H9 (cell line): ENCODE results near the gene CDH4. TPM values are rescaled to one million over a fixed set of nuclear protein-coding genes. Genes with fewer than 3 reads are reported as not detected.

Source experiments
- DNase-seq: peaks from one replicate; pipeline ENCODE4 v3.0.0-alpha.2; 2017
- H2AFZ ChIP-seq: one replicate; pipeline ENCODE4 v1.6.1; 2013; ENCODE audit warnings: mild to moderate bottlenecking, low read length, control low read depth, moderate library complexity
- H2AK5ac ChIP-seq: 2 replicates; pipeline ENCODE4 v1.6.1; 2013; ENCODE audit warnings: low read length, control low read depth, mixed read lengths; ENCODE audit not compliant: insufficient read length
- H2BK120ac ChIP-seq: one replicate; pipeline ENCODE4 v1.6.1; 2013; ENCODE audit warnings: low read depth, mild to moderate bottlenecking, low read length, control low read depth, inconsistent platforms; ENCODE audit not compliant: poor library complexity, severe bottlenecking
- H2BK12ac ChIP-seq: 2 replicates; pipeline ENCODE4 v1.6.1; 2013; ENCODE audit warnings: low read length, control low read depth, mixed read lengths, low read depth; ENCODE audit not compliant: insufficient read length
- H2BK15ac ChIP-seq: 2 replicates; pipeline ENCODE4 v1.6.1; 2013; ENCODE audit warnings: low read depth, low read length, control low read depth
- H2BK20ac ChIP-seq: one replicate; pipeline ENCODE4 v1.6.1; 2013; ENCODE audit warnings: low read depth, mild to moderate bottlenecking, low read length, control low read depth, inconsistent platforms; ENCODE audit not compliant: poor library complexity, severe bottlenecking
- H2BK5ac ChIP-seq: 2 replicates; pipeline ENCODE4 v1.6.1; 2013; ENCODE audit warnings: low read length, control low read depth, mixed read lengths; ENCODE audit not compliant: insufficient read length
- H3K14ac ChIP-seq: 2 replicates; pipeline ENCODE4 v1.6.1; 2013; ENCODE audit warnings: low read length, control low read depth; ENCODE audit not compliant: insufficient read depth
- H3K18ac ChIP-seq: 2 replicates; pipeline ENCODE4 v1.6.1; 2013; ENCODE audit warnings: low read depth, mild to moderate bottlenecking, mixed read lengths, low read length, control low read depth; ENCODE audit not compliant: insufficient read length
- H3K23ac ChIP-seq: 2 replicates; pipeline ENCODE4 v1.6.1; 2013; ENCODE audit warnings: low read length, control low read depth, mixed read lengths, low read depth; ENCODE audit not compliant: insufficient read length
- H3K23me2 ChIP-seq: 2 replicates; pipeline ENCODE4 v1.6.1; 2013; ENCODE audit warnings: low read depth, mild to moderate bottlenecking, mixed read lengths, low read length, control low read depth; ENCODE audit not compliant: insufficient read length, poor library complexity, severe bottlenecking
- H3K27ac ChIP-seq: 2 replicates; pipeline ENCODE4 v1.5.1; 2013; ENCODE audit warnings: low read length, control low read depth, mixed read lengths, low read depth; ENCODE audit not compliant: insufficient read length
- H3K27me3 ChIP-seq: 2 replicates; pipeline ENCODE4 v1.6.1; 2013; ENCODE audit warnings: low read length, control low read depth, inconsistent platforms; ENCODE audit not compliant: insufficient read depth
- H3K4ac ChIP-seq: 2 replicates; pipeline ENCODE4 v1.6.1; 2013; ENCODE audit warnings: low read depth, mild to moderate bottlenecking, control low read depth, inconsistent platforms, low read length, moderate library complexity
- H3K4me1 ChIP-seq: 2 replicates; pipeline ENCODE4 v1.6.1; 2013; ENCODE audit warnings: low read length, control low read depth, inconsistent platforms; ENCODE audit not compliant: insufficient read depth
- H3K4me2 ChIP-seq: 2 replicates; pipeline ENCODE4 v1.6.1; 2013; ENCODE audit warnings: low read length, control low read depth, mixed read lengths; ENCODE audit not compliant: insufficient read length, insufficient read depth
- H3K56ac ChIP-seq: 2 replicates; pipeline ENCODE4 v1.6.1; 2013; ENCODE audit warnings: low read depth, mild to moderate bottlenecking, mixed read lengths, low read length, control low read depth; ENCODE audit not compliant: insufficient read length
- H3K79me1 ChIP-seq: 2 replicates; pipeline ENCODE4 v1.6.1; 2013; ENCODE audit warnings: low read depth, mild to moderate bottlenecking, moderate library complexity, low read length, control low read depth, inconsistent platforms; ENCODE audit not compliant: insufficient read depth, poor library complexity, severe bottlenecking
- H3K79me2 ChIP-seq: 2 replicates; pipeline ENCODE4 v1.6.1; 2013; ENCODE audit warnings: low read length, control low read depth, inconsistent platforms; ENCODE audit not compliant: insufficient read depth
- H3K9ac ChIP-seq: 2 replicates; pipeline ENCODE4 v1.6.1; 2013; ENCODE audit warnings: low read length, control low read depth, mixed read lengths; ENCODE audit not compliant: insufficient read length; ENCODE audit errors: extremely low read depth
- H3K9me3 ChIP-seq: one replicate; pipeline ENCODE4 v1.6.1; 2013; ENCODE audit warnings: low read depth, low read length, inconsistent platforms; ENCODE audit not compliant: control insufficient read depth
- H3T11ph ChIP-seq: one replicate; pipeline ENCODE4 v1.6.1; 2013; ENCODE audit warnings: mild to moderate bottlenecking, low read length, control low read depth, inconsistent platforms
- H4K20me1 ChIP-seq: one replicate; pipeline ENCODE4 v1.6.1; 2013; ENCODE audit not compliant: control insufficient read depth, insufficient read length, insufficient read depth
- H4K5ac ChIP-seq: 2 replicates; pipeline ENCODE4 v1.6.1; 2013; ENCODE audit warnings: low read depth, mild to moderate bottlenecking, mixed read lengths, low read length, control low read depth; ENCODE audit not compliant: insufficient read length
- H4K8ac ChIP-seq: replicated peaks from 2 replicates; pipeline ENCODE4 v1.6.1; 2013; ENCODE audit warnings: low read length, control low read depth, mixed read lengths, low read depth; ENCODE audit not compliant: insufficient read length
- H4K91ac ChIP-seq: 2 replicates; pipeline ENCODE4 v1.6.1; 2013; ENCODE audit warnings: low read depth, mild to moderate bottlenecking, moderate library complexity, mixed read lengths, low read length, control low read depth; ENCODE audit not compliant: insufficient read length
- H3K27ac Mint-ChIP-seq, 3 experiments: 2 replicates in 2 of 3; 3 replicates in 1 of 3; pipeline ENCODE4 v1.8.0; 2020 to 2021; ENCODE audit warnings: mixed read lengths in 3 of 3, mild to moderate bottlenecking in 1 of 3, moderate library complexity in 1 of 3
- H3K27me3 Mint-ChIP-seq: 2 replicates; pipeline ENCODE4 v1.8.0; 2021; ENCODE audit warnings: low read depth, mild to moderate bottlenecking, moderate library complexity, mixed read lengths
- H3K36me3 Mint-ChIP-seq, 3 experiments: 2 replicates in 2 of 3; 3 replicates in 1 of 3; pipeline ENCODE4 v1.8.0; 2020 to 2021; ENCODE audit warnings: low read depth in 3 of 3, mixed read lengths in 3 of 3; ENCODE audit not compliant: insufficient read depth in 1 of 3
- H3K4me1 Mint-ChIP-seq, 2 experiments: 2 replicates each; pipeline ENCODE4 v1.8.0; 2020; ENCODE audit warnings: mixed read lengths in 2 of 2
- H3K4me3 Mint-ChIP-seq, 2 experiments: 2 replicates in 1 of 2; 3 replicates in 1 of 2; pipeline ENCODE4 v1.8.0; 2020 to 2021; ENCODE audit warnings: mild to moderate bottlenecking in 2 of 2, mixed read lengths in 2 of 2, moderate library complexity in 1 of 2
- H3K9me3 Mint-ChIP-seq, 2 experiments: 2 replicates in 1 of 2; 3 replicates in 1 of 2; pipeline ENCODE4 v1.8.0; 2020; ENCODE audit warnings: mild to moderate bottlenecking in 2 of 2, mixed read lengths in 2 of 2, moderate library complexity in 1 of 2
- WGBS: extraction: QIAGEN DNeasy Blood & Tissue Kit; methylation state at CpG from one replicate; pipeline ENCODE4 v1.1.7; 2013; ENCODE audit warnings: missing lambda C conversion rate, low lambda C conversion rate, mixed read lengths; ENCODE audit not compliant: insufficient read length; ENCODE audit errors: extremely low coverage; 5-methylcytosine and 5-hydroxymethylcytosine counted together
- total RNA-seq: library from RNA; stranded (reverse); gene quantifications from 2 replicates; pipeline ENCODE4 v1.2.1, GENCODE V29; 2021
- TF ChIP-seq, protein P1 (sequence below): fragments of 200-600 bp; sonication (generic); conservative IDR thresholded peaks from 3 replicates; pipeline ENCODE4 v1.8.0; 2021; ENCODE audit warnings: antibody characterized with exemption, mild to moderate bottlenecking

Gene CDH4
- total RNA-seq, 1 experiment from 2014 or later = 3.0 TPM

DNA sequence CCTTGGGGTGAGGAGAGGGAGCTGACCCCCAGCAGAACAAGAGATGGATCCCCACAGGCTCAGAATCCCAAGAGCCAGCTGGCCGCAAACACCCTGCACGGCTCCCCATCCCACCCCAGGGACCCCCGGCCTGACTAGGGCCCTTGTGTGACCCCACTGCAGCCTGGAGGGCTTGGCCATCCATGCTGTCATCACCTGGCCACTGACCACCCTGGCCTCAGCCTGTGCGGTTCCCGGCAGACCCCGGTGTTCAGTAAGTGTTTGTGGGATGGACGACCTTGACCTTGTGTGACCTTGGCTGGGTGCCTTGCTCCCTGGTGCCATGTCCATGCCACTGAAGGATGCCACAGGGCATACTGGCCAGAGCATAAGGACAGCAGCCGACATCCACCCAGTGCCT lies 485.3 kb downstream of the CDH4 start:
- H3K4me3 Mint-ChIP-seq = no peak overlapping the region
- TF ChIP-seq, protein P1, sequence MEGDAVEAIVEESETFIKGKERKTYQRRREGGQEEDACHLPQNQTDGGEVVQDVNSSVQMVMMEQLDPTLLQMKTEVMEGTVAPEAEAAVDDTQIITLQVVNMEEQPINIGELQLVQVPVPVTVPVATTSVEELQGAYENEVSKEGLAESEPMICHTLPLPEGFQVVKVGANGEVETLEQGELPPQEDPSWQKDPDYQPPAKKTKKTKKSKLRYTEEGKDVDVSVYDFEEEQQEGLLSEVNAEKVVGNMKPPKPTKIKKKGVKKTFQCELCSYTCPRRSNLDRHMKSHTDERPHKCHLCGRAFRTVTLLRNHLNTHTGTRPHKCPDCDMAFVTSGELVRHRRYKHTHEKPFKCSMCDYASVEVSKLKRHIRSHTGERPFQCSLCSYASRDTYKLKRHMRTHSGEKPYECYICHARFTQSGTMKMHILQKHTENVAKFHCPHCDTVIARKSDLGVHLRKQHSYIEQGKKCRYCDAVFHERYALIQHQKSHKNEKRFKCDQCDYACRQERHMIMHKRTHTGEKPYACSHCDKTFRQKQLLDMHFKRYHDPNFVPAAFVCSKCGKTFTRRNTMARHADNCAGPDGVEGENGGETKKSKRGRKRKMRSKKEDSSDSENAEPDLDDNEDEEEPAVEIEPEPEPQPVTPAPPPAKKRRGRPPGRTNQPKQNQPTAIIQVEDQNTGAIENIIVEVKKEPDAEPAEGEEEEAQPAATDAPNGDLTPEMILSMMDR = no peak
- H3K4me1 Mint-ChIP-seq = no peaks in the 10 kb centered on the region
- no peaks in the 10 kb centered on the region for H3K36me3 Mint-ChIP-seq
- no peaks in the 10 kb centered on the region for H3K9me3 Mint-ChIP-seq
- Histone ChIP-seq H3K4ac (no peak overlapping the region), H3K79me2 (no peaks in the 10 kb centered on the region), H3K27me3 (peaks cover 2% of the 10 kb centered on the region; the same call in 1 of the 2 replicates), H4K20me1 (no peaks in the 10 kb centered on the region), H3K4me1 (no peaks in the 10 kb centered on the region), H4K91ac (no peak overlapping the region), H2BK20ac (no peak overlapping the region), H3K18ac (no peak overlapping the region), H3K27ac (no peak overlapping the region), H2BK120ac (no peak overlapping the region), H3K79me1 (no peaks in the 10 kb centered on the region), H3K4me2 (no peak overlapping the region), H2BK5ac (no peak overlapping the region), H3K56ac (no peak overlapping the region), H3K23me2 (no peaks in the 10 kb centered on the region), H2BK15ac (no peak overlapping the region), H3K9me3 (no peaks in the 10 kb centered on the region), H2AK5ac (no peak overlapping the region), H3K23ac (no peak overlapping the region), H4K8ac (no peak overlapping the region), H4K5ac (no peak overlapping the region), H3T11ph (no peak overlapping the region), H3K9ac (no peak overlapping the region), H3K14ac (no peak overlapping the region; the same call in 1 of the 2 replicates), H2BK12ac (no peak overlapping the region), H2AFZ (no peak overlapping the region)
- no peak overlapping the region for H3K27ac Mint-ChIP-seq
- H3K27me3 Mint-ChIP-seq = peaks cover 53% of the 10 kb centered on the region
- DNase-seq = no peak
- WGBS = no CpG with 5 or more reads among the region's 8 CpGs
